ENCODE measurements around the gene ZNF267.

GRCh38 chr16:31873556-31874365, at the start of gene ZNF267:
- TF ChIP-seq CTCF (IDR thresholded peaks at IDR 0.05) (no peak), POLR2A (IDR thresholded peaks at IDR 0.05) (peak in 1 of 2 donors; percentile 78)

Measured in thyroid gland (tissue), 4 donors.